NCI-H82 treated with DMSO at 0.1 percent for 48 hours (cell line): Measurements from ENCODE around the gene FHAD1.
A peak's percentile ranks its signal among the peaks of the same experiment; 100 is the strongest.
"Not testable (repeated sequence)": the region's sequence is repeated elsewhere in the genome, so short reads cannot be mapped to it uniquely, and the experiment has no call there.

Experiments
- DNase-seq: peaks from one replicate; lab custom pipeline; 2025; ENCODE audit not compliant: unreplicated experiment; lab: John Stamatoyannopoulos, UW

FHAD1 gene

GRCh38 chr1:15412175-15412800 lies 165.3 kb downstream of the FHAD1 start:
- no peak for DNase-seq

GRCh38 chr1:15412843-15413242 lies 165.8 kb downstream of the FHAD1 start:
- no peak for DNase-seq

GRCh38 chr1:15413563-15414444 lies 166.8 kb downstream of the FHAD1 start:
- no peak for DNase-seq

- no peak for DNase-seq
These were observed 167.5 kb downstream of the FHAD1 start for GRCh38 chr1:15414445-15414983.

- DNase-seq, result peak; percentile 85
These were observed 170.3 kb downstream of the FHAD1 start for GRCh38 chr1:15417059-15417934.

- DNase-seq, result no peak
These were observed 171.9 kb downstream of the FHAD1 start for GRCh38 chr1:15418806-15419515.

- DNase-seq, result no peak
These were observed 173.9 kb downstream of the FHAD1 start for GRCh38 chr1:15420853-15421465.

- DNase-seq, result no peak
These were observed 175.8 kb downstream of the FHAD1 start for GRCh38 chr1:15422871-15423270.

GRCh38 chr1:15423355-15424077 lies 176.5 kb downstream of the FHAD1 start:
- no peak for DNase-seq

GRCh38 chr1:15424146-15424667 lies 177.2 kb downstream of the FHAD1 start:
- DNase-seq, result no peak

GRCh38 chr1:15424981-15425380 lies 178.0 kb downstream of the FHAD1 start:
- DNase-seq, result no peak

- no peak for DNase-seq
These were observed 178.5 kb downstream of the FHAD1 start for GRCh38 chr1:15425521-15425920.

GRCh38 chr1:15425958-15426357 lies 178.9 kb downstream of the FHAD1 start:
- DNase-seq, result no peak

GRCh38 chr1:15426492-15427279 lies 179.7 kb downstream of the FHAD1 start:
- DNase-seq, result no peak

GRCh38 chr1:15427280-15427666 lies 180.2 kb downstream of the FHAD1 start:
- no peak for DNase-seq

GRCh38 chr1:15428252-15428651 lies 181.2 kb downstream of the FHAD1 start:
- DNase-seq, result not testable (repeated sequence)

- DNase-seq, result no peak
These were observed 181.9 kb downstream of the FHAD1 start for GRCh38 chr1:15428815-15429435.

- DNase-seq, result no peak
These were observed 182.7 kb downstream of the FHAD1 start for GRCh38 chr1:15429701-15430149.
